ENCODE measurements around the gene STAT1. TPM values are rescaled to one million over a fixed set of nuclear protein-coding genes. Genes with fewer than 3 reads are reported as not detected.

Gene STAT1
- total RNA-seq, 2 experiments from 2014 or later = 293 to 311 TPM

GRCh38 chr2:191019376-191019775 is 5.4 kb upstream of the STAT1 start:
- Mint-ChIP-seq H3K36me3 (ENCODE audit: low read depth) (peaks cover 9% of the 10 kb centered on the region), H3K27me3 (no peaks in the 10 kb centered on the region), H3K4me1 (ENCODE audit: low read depth) (peaks cover 24% of the 10 kb centered on the region), H3K27ac (no peak overlapping the region), H3K4me3 (no peak overlapping the region), H3K9me3 (peaks cover 12% of the 10 kb centered on the region)
- DNase-seq (no peak), ATAC-seq (no peak)
- ChIA-PET CTCF (interaction anchor here (1.4 to 1.6 kb wide), 5 partner anchors 11 to 161 kb away, joined by 3 to 4 read pairs (median 4); no protein-coding TSS in a partner anchor), POLR2A (interaction anchor here (0.7 to 2.7 kb wide), 21 partner anchors 8 to 659 kb away, joined by 3 to 56 read pairs (median 6); partner anchors contain the start of genes GLS, NABP1 and STAT4)
- intact Hi-C loops (cut with micrococcal nuclease) = no loop called here
- no peak for TF ChIP-seq CTCF (IDR thresholded peaks at IDR 0.05)

DNA sequence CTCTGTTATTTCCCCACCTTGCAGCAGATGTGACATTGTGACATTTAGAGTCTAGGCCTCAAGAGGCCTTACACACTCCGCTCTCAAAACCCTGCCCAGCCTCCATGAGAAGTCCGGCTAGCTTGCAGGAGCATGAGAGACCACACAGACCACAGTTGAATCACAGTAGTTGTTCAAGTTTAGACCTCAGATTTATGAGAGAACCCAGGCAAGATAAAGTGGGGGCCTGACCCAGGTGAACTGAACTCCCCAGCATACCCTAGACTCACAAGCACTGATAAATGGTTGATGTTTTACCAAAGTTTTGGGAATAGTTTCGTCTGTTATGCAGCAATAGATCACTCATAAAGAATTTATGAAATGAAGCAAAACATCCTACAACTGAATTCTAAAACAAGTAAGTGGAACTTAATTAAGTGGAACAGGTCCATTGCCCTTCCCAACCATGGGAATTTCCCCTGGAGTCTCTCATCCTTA is 4.7 kb upstream of the STAT1 start:
- intact Hi-C loops (cut with micrococcal nuclease) = no loop called here
- Mint-ChIP-seq H3K4me1 (ENCODE audit: low read depth) (peaks cover 22% of the 10 kb centered on the region), H3K36me3 (ENCODE audit: low read depth) (peaks cover 9% of the 10 kb centered on the region), H3K9me3 (peaks cover 12% of the 10 kb centered on the region), H3K27me3 (no peaks in the 10 kb centered on the region), H3K4me3 (peak overlapping the region; percentile 24), H3K27ac (peak overlapping the region; percentile 73)
- no peak for ATAC-seq
- DNase-seq = peak; percentile 61
- ChIA-PET POLR2A (interaction anchor here (1.1 to 2.5 kb wide), 4 partner anchors 10 to 659 kb away, joined by 3 to 17 read pairs (median 8); partner anchors contain the start of gene NABP1), CTCF (interaction anchor here (1.4 to 1.5 kb wide), 2 partner anchors 11 to 91 kb away, joined by 3 to 4 read pairs; no protein-coding TSS in a partner anchor)
- no peak for TF ChIP-seq CTCF (IDR thresholded peaks at IDR 0.05)

DNA sequence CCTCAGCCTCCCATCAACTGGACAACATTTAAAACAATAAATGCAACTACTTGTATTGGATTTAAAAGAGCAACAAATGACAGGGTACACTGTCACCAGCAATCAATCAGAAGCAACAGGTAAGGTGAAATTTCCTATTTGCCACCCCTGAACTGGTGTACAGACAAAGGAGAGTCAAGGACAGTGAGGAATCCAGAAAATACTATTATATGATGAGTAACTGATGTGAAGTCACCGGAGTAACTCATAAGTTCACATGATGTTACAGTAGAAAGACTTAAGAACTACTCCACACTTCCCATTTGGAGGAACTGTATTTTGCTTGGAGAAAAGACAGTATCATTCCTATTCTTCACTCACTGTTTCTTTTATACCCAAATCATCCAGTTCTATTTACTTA is 4.1 kb upstream of the STAT1 start:
- TF ChIP-seq CTCF (IDR thresholded peaks at IDR 0.05) = no peak
- DNase-seq (no peak), ATAC-seq (no peak)
- H3K4me3 Mint-ChIP-seq = no peak overlapping the region
- peaks cover 22% of the 10 kb centered on the region for H3K4me1 Mint-ChIP-seq (ENCODE audit: low read depth)
- H3K36me3 Mint-ChIP-seq (ENCODE audit: low read depth) = peaks cover 9% of the 10 kb centered on the region
- H3K27me3 Mint-ChIP-seq = no peaks in the 10 kb centered on the region
- intact Hi-C loops (cut with micrococcal nuclease) = no loop called here
- peak overlapping the region; percentile 73 for H3K27ac Mint-ChIP-seq
- ChIA-PET POLR2A (interaction anchor here (2.1 to 7.9 kb wide), 2 partner anchors 132 to 660 kb away, joined by 5 to 57 read pairs; partner anchors contain the start of genes NABP1 and STAT4), CTCF (no interaction called here)
- peaks cover 12% of the 10 kb centered on the region for H3K9me3 Mint-ChIP-seq

GRCh38 chr2:191015831-191016230 is 1.9 kb upstream of the STAT1 start:
- intact Hi-C loops (cut with micrococcal nuclease) = loop anchor here (2.0 kb wide), 1 partner anchor 49 kb away; no protein-coding TSS in a partner anchor
- CTCF ChIA-PET = interaction anchor here (0.8 to 2.0 kb wide), 3 partner anchors 12 to 37 kb away, joined by 3 to 6 read pairs (median 3); no protein-coding TSS in a partner anchor
- no peak for TF ChIP-seq CTCF (IDR thresholded peaks at IDR 0.05)
- DNase-seq (no peak), ATAC-seq (no peak)
- no peak overlapping the region for H3K4me3 Mint-ChIP-seq
- POLR2A ChIA-PET = interaction anchor here (0.7 to 7.9 kb wide), 7 partner anchors 8 to 178 kb away, joined by 4 to 178 read pairs (median 6); partner anchors contain the start of gene STAT4
- H3K4me1 Mint-ChIP-seq (ENCODE audit: low read depth) = peaks cover 30% of the 10 kb centered on the region
- peaks cover 12% of the 10 kb centered on the region for H3K9me3 Mint-ChIP-seq
- H3K27me3 Mint-ChIP-seq = no peaks in the 10 kb centered on the region
- H3K36me3 Mint-ChIP-seq (ENCODE audit: low read depth) = peaks cover 9% of the 10 kb centered on the region
- H3K27ac Mint-ChIP-seq = no peak overlapping the region

DNA sequence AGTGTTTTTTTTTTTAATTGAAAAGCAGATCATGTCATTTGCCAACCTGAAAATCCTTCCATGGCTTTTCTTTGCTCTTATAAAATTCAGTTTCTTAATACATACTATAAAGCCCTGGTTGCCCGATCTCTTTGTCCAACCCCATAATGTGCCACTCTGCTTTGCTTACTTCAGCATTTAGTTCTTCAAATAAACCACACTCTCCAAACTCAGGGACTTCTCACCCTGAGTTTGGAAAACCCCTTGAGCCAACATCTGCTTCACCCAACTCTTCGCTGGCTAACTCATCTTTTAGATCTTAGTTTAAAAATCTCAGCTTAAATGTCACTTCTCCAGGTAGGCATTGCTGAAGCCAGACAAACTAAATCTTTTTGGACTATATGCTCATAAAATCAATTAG is 1.3 kb upstream of the STAT1 start:
- intact Hi-C loops (cut with micrococcal nuclease) = loop anchor here (2.0 kb wide), 1 partner anchor 50 kb away; no protein-coding TSS in a partner anchor
- Mint-ChIP-seq H3K4me3 (no peak overlapping the region), H3K27ac (no peak overlapping the region), H3K9me3 (peaks cover 12% of the 10 kb centered on the region), H3K36me3 (ENCODE audit: low read depth) (peaks cover 9% of the 10 kb centered on the region), H3K4me1 (ENCODE audit: low read depth) (peaks cover 33% of the 10 kb centered on the region), H3K27me3 (no peaks in the 10 kb centered on the region)
- CTCF ChIA-PET = interaction anchor here (1.1 to 2.0 kb wide), 3 partner anchors 13 to 140 kb away, joined by 3 to 6 read pairs (median 4); no protein-coding TSS in a partner anchor
- POLR2A ChIA-PET = interaction anchor here (0.7 to 7.9 kb wide), 10 partner anchors 11 to 662 kb away, joined by 3 to 178 read pairs (median 6); partner anchors contain the start of genes GLS and STAT4
- TF ChIP-seq CTCF (IDR thresholded peaks at IDR 0.05) = no peak
- ATAC-seq (no peak), DNase-seq (no peak)

All from activated CD8-positive, alpha-beta T cell treated with anti-CD3 and anti-CD28 coated beads for 36 hours (primary cell).